ENCODE measurements around the gene CCDC88A. TPM values are rescaled to one million over a fixed set of nuclear protein-coding genes. Genes with fewer than 3 reads are reported as not detected.

The CCDC88A gene
- total RNA-seq, 2 experiments from 2014 or later, result 14.8 to 15.8 TPM

DNA sequence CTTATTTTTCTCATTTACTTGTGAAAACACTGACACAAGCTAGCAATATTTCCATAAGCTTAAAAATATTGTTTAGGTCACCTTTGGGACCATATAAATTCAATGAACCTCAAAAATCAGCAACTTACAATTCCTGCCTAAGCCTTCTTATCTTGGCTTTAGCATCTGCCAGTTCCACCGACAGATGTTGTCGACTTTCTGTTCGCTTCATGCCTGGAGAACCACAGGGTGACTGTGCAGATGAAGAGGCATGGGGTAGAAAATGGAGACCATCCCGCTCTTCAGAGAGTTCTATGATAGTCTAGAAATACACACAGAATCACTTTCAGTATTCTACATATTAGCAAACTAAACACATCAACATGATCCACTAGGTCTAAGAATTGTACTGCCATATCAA lies 64.2 kb downstream of the CCDC88A start:
- Mint-ChIP-seq H3K36me3 (ENCODE audit: low read depth) (peaks cover 3% of the 10 kb centered on the region), H3K27ac (no peak overlapping the region), H3K9me3 (peaks cover 3% of the 10 kb centered on the region), H3K4me3 (no peak overlapping the region), H3K27me3 (no peaks in the 10 kb centered on the region), H3K4me1 (ENCODE audit: low read depth) (no peaks in the 10 kb centered on the region)
- DNase-seq, result no peak
- CTCF ChIA-PET, result no interaction called here
- intact Hi-C loops (cut with micrococcal nuclease), result no loop called here
- TF ChIP-seq, protein P1, sequence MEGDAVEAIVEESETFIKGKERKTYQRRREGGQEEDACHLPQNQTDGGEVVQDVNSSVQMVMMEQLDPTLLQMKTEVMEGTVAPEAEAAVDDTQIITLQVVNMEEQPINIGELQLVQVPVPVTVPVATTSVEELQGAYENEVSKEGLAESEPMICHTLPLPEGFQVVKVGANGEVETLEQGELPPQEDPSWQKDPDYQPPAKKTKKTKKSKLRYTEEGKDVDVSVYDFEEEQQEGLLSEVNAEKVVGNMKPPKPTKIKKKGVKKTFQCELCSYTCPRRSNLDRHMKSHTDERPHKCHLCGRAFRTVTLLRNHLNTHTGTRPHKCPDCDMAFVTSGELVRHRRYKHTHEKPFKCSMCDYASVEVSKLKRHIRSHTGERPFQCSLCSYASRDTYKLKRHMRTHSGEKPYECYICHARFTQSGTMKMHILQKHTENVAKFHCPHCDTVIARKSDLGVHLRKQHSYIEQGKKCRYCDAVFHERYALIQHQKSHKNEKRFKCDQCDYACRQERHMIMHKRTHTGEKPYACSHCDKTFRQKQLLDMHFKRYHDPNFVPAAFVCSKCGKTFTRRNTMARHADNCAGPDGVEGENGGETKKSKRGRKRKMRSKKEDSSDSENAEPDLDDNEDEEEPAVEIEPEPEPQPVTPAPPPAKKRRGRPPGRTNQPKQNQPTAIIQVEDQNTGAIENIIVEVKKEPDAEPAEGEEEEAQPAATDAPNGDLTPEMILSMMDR (IDR thresholded peaks at IDR 0.05), result no peak
- no peak for ATAC-seq
- POLR2A ChIA-PET, result no interaction called here

DNA sequence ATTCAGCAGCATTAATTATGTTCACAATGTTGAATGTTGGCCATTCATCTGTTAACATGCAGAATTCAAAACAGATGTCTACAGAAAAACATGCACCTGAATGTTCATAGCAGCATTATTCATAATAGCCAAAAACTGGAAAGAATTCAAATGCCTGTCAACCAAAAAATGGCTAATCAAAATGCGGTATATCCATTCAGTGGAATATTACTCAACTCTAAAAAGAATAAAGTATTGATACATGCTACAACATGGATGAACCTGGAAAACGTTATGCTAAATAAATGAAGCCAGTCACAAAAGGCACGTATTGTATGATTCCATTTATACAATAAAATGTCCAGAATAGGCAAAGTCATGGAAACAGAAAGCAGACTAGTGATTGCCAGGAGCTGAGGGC lies 68.0 kb downstream of the CCDC88A start:
- ChIA-PET CTCF (no interaction called here), POLR2A (no interaction called here)
- H3K4me3 Mint-ChIP-seq, result no peak overlapping the region
- intact Hi-C loops (cut with micrococcal nuclease), result no loop called here
- peaks cover 3% of the 10 kb centered on the region for H3K9me3 Mint-ChIP-seq
- ATAC-seq (no peak), DNase-seq (no peak)
- TF ChIP-seq, protein P1 (IDR thresholded peaks at IDR 0.05), result no peak
- no peak overlapping the region for H3K27ac Mint-ChIP-seq
- no peaks in the 10 kb centered on the region for H3K4me1 Mint-ChIP-seq (ENCODE audit: low read depth)
- H3K36me3 Mint-ChIP-seq (ENCODE audit: low read depth), result peaks cover 3% of the 10 kb centered on the region
- H3K27me3 Mint-ChIP-seq, result no peaks in the 10 kb centered on the region

DNA sequence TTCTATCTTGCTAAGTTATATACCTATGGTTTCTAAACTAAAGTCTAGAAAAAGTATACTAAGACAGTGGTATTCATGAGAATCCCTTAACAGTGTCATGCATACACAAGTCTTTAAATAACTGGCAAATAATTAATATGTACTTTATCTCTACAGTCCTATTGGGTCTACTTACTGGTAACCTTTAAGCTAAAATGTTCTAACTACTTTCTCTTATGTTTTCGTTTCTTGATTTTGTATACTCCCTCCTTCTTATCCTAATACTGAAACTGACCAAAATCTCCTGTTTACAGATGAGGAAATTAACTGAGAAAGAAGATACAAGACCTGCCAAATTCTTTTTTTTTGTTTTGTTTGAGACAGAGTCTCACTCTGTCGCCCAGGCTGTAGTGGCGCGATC lies 74.6 kb downstream of the CCDC88A start:
- H3K27me3 Mint-ChIP-seq, result no peaks in the 10 kb centered on the region
- ChIA-PET POLR2A (no interaction called here), CTCF (interaction anchor here (1.1 kb wide), 1 partner anchor 10 kb away, joined by 3 read pairs; no protein-coding TSS in a partner anchor)
- no peaks in the 10 kb centered on the region for H3K4me1 Mint-ChIP-seq (ENCODE audit: low read depth)
- no peak overlapping the region for H3K27ac Mint-ChIP-seq
- no peaks in the 10 kb centered on the region for H3K36me3 Mint-ChIP-seq (ENCODE audit: low read depth)
- intact Hi-C loops (cut with micrococcal nuclease), result no loop called here
- DNase-seq (no peak), ATAC-seq (no peak)
- TF ChIP-seq, protein P1 (IDR thresholded peaks at IDR 0.05), result no peak
- no peak overlapping the region for H3K4me3 Mint-ChIP-seq
- no peaks in the 10 kb centered on the region for H3K9me3 Mint-ChIP-seq

DNA sequence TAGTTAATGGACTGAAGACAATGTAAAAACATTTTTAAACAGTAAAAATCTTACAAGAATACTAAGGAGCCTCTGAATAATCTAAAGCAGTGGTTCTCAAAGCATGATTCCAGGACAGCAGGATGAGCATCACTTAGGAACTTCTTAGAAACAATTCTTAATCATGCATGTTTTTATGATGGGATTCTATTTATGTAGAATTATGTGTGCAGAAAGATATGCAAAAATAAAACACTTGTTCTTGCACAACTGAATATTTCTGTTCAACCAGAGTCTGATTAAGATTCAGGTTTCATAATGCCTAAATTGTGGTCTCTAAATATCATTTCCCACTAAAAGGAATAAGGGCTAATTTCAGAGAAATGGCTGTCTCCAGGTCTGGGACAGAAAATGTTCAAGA lies 81.4 kb downstream of the CCDC88A start:
- ATAC-seq, result no peak
- TF ChIP-seq, protein P1 (IDR thresholded peaks at IDR 0.05), result no peak
- H3K27ac Mint-ChIP-seq, result no peak overlapping the region
- H3K27me3 Mint-ChIP-seq, result no peaks in the 10 kb centered on the region
- CTCF ChIA-PET, result no interaction called here
- intact Hi-C loops (cut with micrococcal nuclease), result no loop called here
- H3K4me1 Mint-ChIP-seq (ENCODE audit: low read depth), result no peaks in the 10 kb centered on the region
- H3K4me3 Mint-ChIP-seq, result no peak overlapping the region
- no peak for DNase-seq
- H3K36me3 Mint-ChIP-seq (ENCODE audit: low read depth), result no peaks in the 10 kb centered on the region
- no peaks in the 10 kb centered on the region for H3K9me3 Mint-ChIP-seq
- POLR2A ChIA-PET, result no interaction called here

DNA sequence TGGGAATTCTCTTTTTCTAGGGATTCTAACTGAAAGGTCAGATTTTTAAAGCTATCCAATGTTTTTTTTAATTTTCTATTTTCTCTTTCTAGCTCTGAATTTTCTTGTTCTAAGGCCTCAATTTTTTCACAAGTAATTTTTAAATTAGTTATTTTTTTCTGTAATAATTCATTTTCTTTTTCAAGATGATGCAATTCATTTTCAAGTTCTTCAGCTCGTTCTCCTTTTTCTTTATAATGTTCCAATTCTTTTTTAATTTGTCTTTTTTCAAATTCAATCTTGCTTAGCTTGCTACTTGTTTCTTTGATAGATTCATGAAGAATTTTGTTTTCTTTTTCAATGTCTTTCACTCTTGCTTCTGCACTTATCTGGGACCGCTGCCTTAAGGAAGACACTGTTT lies 84.9 kb downstream of the CCDC88A start:
- POLR2A ChIA-PET, result no interaction called here

More for the DNA sequence above, 84.9 kb downstream of the CCDC88A start:
- Mint-ChIP-seq H3K36me3 (ENCODE audit: low read depth) (peaks cover 2% of the 10 kb centered on the region), H3K4me1 (ENCODE audit: low read depth) (no peaks in the 10 kb centered on the region), H3K4me3 (no peak overlapping the region), H3K27me3 (no peaks in the 10 kb centered on the region), H3K27ac (no peak overlapping the region), H3K9me3 (no peaks in the 10 kb centered on the region)
- DNase-seq (no peak), ATAC-seq (no peak)
- TF ChIP-seq, protein P1 (IDR thresholded peaks at IDR 0.05), result no peak
- intact Hi-C loops (cut with micrococcal nuclease), result no loop called here
- CTCF ChIA-PET, result interaction anchor here (0.9 to 1.2 kb wide), 2 partner anchors 10 to 42 kb away, joined by 3 to 4 read pairs; no protein-coding TSS in a partner anchor
